ENCODE measurements around the gene FRYL.

Gene FRYL

GRCh38 chr4:48660347-48660746, 119.7 kb downstream of the FRYL start:
- Histone ChIP-seq H4K20me1 (ENCODE audit: insufficient read depth, low read length) (no peaks in the 10 kb centered on the region), H3K27ac (ENCODE audit: low read depth, low read length, poor library complexity, severe bottlenecking) (no peak overlapping the region), H3K9ac (ENCODE audit: low read length) (no peak overlapping the region), H3K4me2 (ENCODE audit: low read length) (no peak overlapping the region), H3K9me2 (ENCODE audit: low read depth, low read length) (no peaks in the 10 kb centered on the region), H3K4me3 (ENCODE audit: low read depth, low read length, poor library complexity, severe bottlenecking) (no peak overlapping the region), H2AFZ (ENCODE audit: low read length) (no peak overlapping the region), H3K36me3 (ENCODE audit: insufficient read depth, low read length) (no peaks in the 10 kb centered on the region), H3K4me1 (ENCODE audit: insufficient read depth, low read length, severe bottlenecking) (no peaks in the 10 kb centered on the region), H3F3A (ENCODE audit: insufficient read depth, low read length) (no peaks in the 10 kb centered on the region), H3K79me2 (ENCODE audit: insufficient read depth, low read length) (peaks cover 16% of the 10 kb centered on the region), H3K9me3 (ENCODE audit: low read length) (no peaks in the 10 kb centered on the region), H3K27me3 (ENCODE audit: insufficient read depth, low read length) (no peaks in the 10 kb centered on the region)
- TF ChIP-seq EZH2 (IDR thresholded peaks at IDR 0.05; ENCODE audit: borderline replicate concordance, low read length) (no peak), CTCF (IDR thresholded peaks at IDR 0.05; ENCODE audit: low read length) (no peak)

- peaks cover 4% of the 10 kb centered on the region; the same call in 1 of the 2 replicates for H3F3A ChIP-seq (ENCODE audit: insufficient read depth, low read length)
- no peaks in the 10 kb centered on the region; the same call in none of the 2 replicates for H3K79me2 ChIP-seq (ENCODE audit: insufficient read depth, low read length)
- H3K9ac ChIP-seq (ENCODE audit: low read length), result no peak overlapping the region
- no peaks in the 10 kb centered on the region for H3K9me2 ChIP-seq (ENCODE audit: low read depth, low read length)
- H2AFZ ChIP-seq (ENCODE audit: low read length), result no peak overlapping the region
- no peaks in the 10 kb centered on the region for H3K36me3 ChIP-seq (ENCODE audit: insufficient read depth, low read length)
- H3K27ac ChIP-seq (ENCODE audit: low read depth, low read length, poor library complexity, severe bottlenecking), result peak overlapping the region; percentile 0
- no peaks in the 10 kb centered on the region for H3K27me3 ChIP-seq (ENCODE audit: insufficient read depth, low read length)
- H3K4me1 ChIP-seq (ENCODE audit: insufficient read depth, low read length, severe bottlenecking), result peaks cover 17% of the 10 kb centered on the region
- no peaks in the 10 kb centered on the region; the same call in 1 of the 2 replicates for H4K20me1 ChIP-seq (ENCODE audit: insufficient read depth, low read length)
- H3K9me3 ChIP-seq (ENCODE audit: low read length), result no peaks in the 10 kb centered on the region
- no peak overlapping the region for H3K4me3 ChIP-seq (ENCODE audit: low read depth, low read length, poor library complexity, severe bottlenecking)
- no peak for TF ChIP-seq EZH2 (IDR thresholded peaks at IDR 0.05; ENCODE audit: borderline replicate concordance, low read length)
- TF ChIP-seq CTCF (IDR thresholded peaks at IDR 0.05; ENCODE audit: low read length), result no peak
- peak overlapping the region; percentile 12; the same call in 1 of the 2 replicates for H3K4me2 ChIP-seq (ENCODE audit: low read length)
Measured at GRCh38 chr4:48654015-48654664, 125.9 kb downstream of the FRYL start.

GRCh38 chr4:48653217-48654014, 126.7 kb downstream of the FRYL start:
- Histone ChIP-seq H3K9me2 (ENCODE audit: low read depth, low read length) (no peaks in the 10 kb centered on the region), H3K27me3 (ENCODE audit: insufficient read depth, low read length) (no peaks in the 10 kb centered on the region), H3K79me2 (ENCODE audit: insufficient read depth, low read length) (no peaks in the 10 kb centered on the region; the same call in none of the 2 replicates), H3K9me3 (ENCODE audit: low read length) (no peaks in the 10 kb centered on the region), H3K9ac (ENCODE audit: low read length) (no peak overlapping the region), H3K4me2 (ENCODE audit: low read length) (no peak overlapping the region; the same call in 1 of the 2 replicates), H3F3A (ENCODE audit: insufficient read depth, low read length) (peaks cover 4% of the 10 kb centered on the region; the same call in 1 of the 2 replicates), H3K27ac (ENCODE audit: low read depth, low read length, poor library complexity, severe bottlenecking) (peak overlapping the region; percentile 0), H2AFZ (ENCODE audit: low read length) (no peak overlapping the region), H4K20me1 (ENCODE audit: insufficient read depth, low read length) (no peaks in the 10 kb centered on the region; the same call in 1 of the 2 replicates), H3K4me1 (ENCODE audit: insufficient read depth, low read length, severe bottlenecking) (peaks cover 17% of the 10 kb centered on the region), H3K36me3 (ENCODE audit: insufficient read depth, low read length) (no peaks in the 10 kb centered on the region), H3K4me3 (ENCODE audit: low read depth, low read length, poor library complexity, severe bottlenecking) (no peak overlapping the region)
- TF ChIP-seq EZH2 (IDR thresholded peaks at IDR 0.05; ENCODE audit: borderline replicate concordance, low read length) (no peak), CTCF (IDR thresholded peaks at IDR 0.05; ENCODE audit: low read length) (no peak)

Data from OCI-LY1 (cell line).